Esophagus (tissue), 2 donors: ENCODE measurements around the gene TSPAN11. TPM values are rescaled to one million over a fixed set of nuclear protein-coding genes. Genes with fewer than 3 reads are reported as not detected.

Experiments
- H3K27ac ChIP-seq, 2 donors: one replicate each; pipeline ENCODE4 v1.5.1; 2013; ENCODE audit warnings: low read depth in 2 of 2, mild to moderate bottlenecking in 2 of 2, inconsistent platforms in 1 of 2, low read length in 1 of 2, moderate library complexity in 1 of 2
- H3K27me3 ChIP-seq, 2 donors: one replicate each; pipeline ENCODE4 v1.6.1; 2013; ENCODE audit warnings: low read length in 2 of 2, control low read depth in 1 of 2, mild to moderate bottlenecking in 1 of 2; ENCODE audit not compliant: insufficient read depth in 2 of 2, control insufficient read depth in 1 of 2
- H3K36me3 ChIP-seq, 2 donors: one replicate each; pipeline ENCODE4 v1.6.1; 2013; ENCODE audit warnings: low read length in 1 of 2; ENCODE audit not compliant: control insufficient read depth in 2 of 2, insufficient read depth in 2 of 2
- H3K4me1 ChIP-seq, 2 donors: one replicate each; pipeline ENCODE4 v1.6.1; 2013; ENCODE audit warnings: low read length in 1 of 2; ENCODE audit not compliant: control insufficient read depth in 2 of 2, insufficient read depth in 2 of 2
- H3K4me3 ChIP-seq, 2 donors: one replicate each; pipeline ENCODE4 v1.5.1; 2013; ENCODE audit warnings: low read length in 2 of 2, mild to moderate bottlenecking in 2 of 2, low read depth in 1 of 2, moderate library complexity in 1 of 2
- H3K9me3 ChIP-seq, 2 donors: one replicate each; pipeline ENCODE4 v1.6.1; 2013; ENCODE audit warnings: mild to moderate bottlenecking in 2 of 2, low read depth in 1 of 2, low read length in 1 of 2, moderate library complexity in 1 of 2; ENCODE audit not compliant: control insufficient read depth in 2 of 2, insufficient read depth in 1 of 2
- WGBS, 2 donors: extraction: QIAGEN DNeasy Blood & Tissue Kit; methylation state at CpG; one replicate each; pipeline ENCODE4 v1.1.7; 2013; 5-methylcytosine and 5-hydroxymethylcytosine counted together
- polyA plus RNA-seq, 2 donors: library from polyadenylated mRNA; stranded (reverse); fragments of 200-250 nt; gene quantifications; one replicate each; pipeline ENCODE4 v1.2.3, GENCODE V29; 2013
- donor health status: healthy with polysubstance abuse.
- donor health status: Bipolar disorder and iron deficiency.

The TSPAN11 gene
- polyA plus RNA-seq, 2 donors = 0.29 to 0.42 TPM

- 40 to 42% methylated on average over 7 of the region's 7 CpGs for WGBS, 2 donors
- no peak overlapping the region for H3K4me3 ChIP-seq
- no peaks in the 10 kb centered on the region for H3K27me3 ChIP-seq
- peaks cover 0 to 2% of the 10 kb centered on the region in 2 donors for H3K4me1 ChIP-seq
- H3K27ac ChIP-seq = no peak overlapping the region
- H3K9me3 ChIP-seq = no peaks in the 10 kb centered on the region
- no peaks in the 10 kb centered on the region for H3K36me3 ChIP-seq
Measured at GRCh38 chr12:30985814-30986452, 59.4 kb downstream of the TSPAN11 start.

GRCh38 chr12:30988086-30988485, 61.5 kb downstream of the TSPAN11 start:
- 74 to 83% methylated on average over 9 of the region's 9 CpGs for WGBS, 2 donors
- no peaks in the 10 kb centered on the region for H3K27me3 ChIP-seq
- H3K9me3 ChIP-seq = no peaks in the 10 kb centered on the region
- H3K4me3 ChIP-seq = no peak overlapping the region
- no peaks in the 10 kb centered on the region for H3K36me3 ChIP-seq
- peaks cover 0 to 2% of the 10 kb centered on the region in 2 donors for H3K4me1 ChIP-seq
- H3K27ac ChIP-seq = no peak overlapping the region

- 58% methylated on average over 9 of the region's 9 CpGs for WGBS, 2 donors
- Histone ChIP-seq H3K4me1 (peaks cover 0 to 2% of the 10 kb centered on the region in 2 donors), H3K36me3 (no peaks in the 10 kb centered on the region), H3K27me3 (no peaks in the 10 kb centered on the region), H3K27ac (no peak overlapping the region), H3K4me3 (no peak overlapping the region), H3K9me3 (no peaks in the 10 kb centered on the region)
Measured at GRCh38 chr12:30988646-30989286, 62.2 kb downstream of the TSPAN11 start.

- H3K4me3 ChIP-seq = no peak overlapping the region
- WGBS, 2 donors = 53 to 55% methylated on average over 6 of the region's 6 CpGs
- H3K27ac ChIP-seq = no peak overlapping the region
- H3K9me3 ChIP-seq = no peaks in the 10 kb centered on the region
- H3K4me1 ChIP-seq = peaks cover 0 to 2% of the 10 kb centered on the region in 2 donors
- H3K36me3 ChIP-seq = no peaks in the 10 kb centered on the region
- H3K27me3 ChIP-seq = no peaks in the 10 kb centered on the region
Measured at GRCh38 chr12:30989754-30990153, 63.2 kb downstream of the TSPAN11 start.

- no peaks in the 10 kb centered on the region for H3K36me3 ChIP-seq
- no peaks in the 10 kb centered on the region for H3K27me3 ChIP-seq
- H3K4me1 ChIP-seq = peaks cover 0 to 2% of the 10 kb centered on the region in 2 donors
- no peaks in the 10 kb centered on the region for H3K9me3 ChIP-seq
- WGBS, 2 donors = 91% methylated on average over 10 of the region's 10 CpGs
- H3K4me3 ChIP-seq = no peak overlapping the region
- no peak overlapping the region for H3K27ac ChIP-seq
Measured at GRCh38 chr12:30990316-30990715, 63.8 kb downstream of the TSPAN11 start.

- Histone ChIP-seq H3K36me3 (no peaks in the 10 kb centered on the region), H3K4me1 (peaks cover 0 to 2% of the 10 kb centered on the region in 2 donors), H3K9me3 (no peaks in the 10 kb centered on the region), H3K4me3 (no peak overlapping the region), H3K27me3 (no peaks in the 10 kb centered on the region), H3K27ac (no peak overlapping the region)
- 85 to 92% methylated on average over 3 of the region's 3 CpGs for WGBS, 2 donors
Measured at GRCh38 chr12:30990776-30991175, 64.2 kb downstream of the TSPAN11 start.

- Histone ChIP-seq H3K27me3 (no peaks in the 10 kb centered on the region), H3K9me3 (no peaks in the 10 kb centered on the region), H3K36me3 (no peaks in the 10 kb centered on the region), H3K4me1 (peaks cover 0 to 2% of the 10 kb centered on the region in 2 donors), H3K27ac (no peak overlapping the region), H3K4me3 (no peak overlapping the region)
- WGBS, 2 donors = 90% methylated on average over 4 of the region's 4 CpGs
Measured at GRCh38 chr12:30991466-30991865, 64.9 kb downstream of the TSPAN11 start.

GRCh38 chr12:30992381-30992780, 65.8 kb downstream of the TSPAN11 start:
- Histone ChIP-seq H3K36me3 (no peaks in the 10 kb centered on the region), H3K4me3 (no peak overlapping the region)
- 83 to 90% methylated on average over 4 of the region's 4 CpGs for WGBS, 2 donors

GRCh38 chr12:30993766-30994165, 67.2 kb downstream of the TSPAN11 start:
- Histone ChIP-seq H3K27me3 (no peaks in the 10 kb centered on the region), H3K4me1 (peaks cover 0 to 2% of the 10 kb centered on the region in 2 donors), H3K36me3 (no peaks in the 10 kb centered on the region), H3K27ac (no peak overlapping the region), H3K9me3 (no peaks in the 10 kb centered on the region), H3K4me3 (no peak overlapping the region)
- WGBS, 2 donors = 83 to 87% methylated on average over 4 of the region's 4 CpGs

More at GRCh38 chr12:30992381-30992780, 65.8 kb downstream of the TSPAN11 start:
- no peaks in the 10 kb centered on the region for H3K9me3 ChIP-seq
- H3K4me1 ChIP-seq = peaks cover 0 to 2% of the 10 kb centered on the region in 2 donors
- no peak overlapping the region for H3K27ac ChIP-seq
- H3K27me3 ChIP-seq = no peaks in the 10 kb centered on the region

- H3K27me3 ChIP-seq = no peaks in the 10 kb centered on the region
- no peak overlapping the region for H3K4me3 ChIP-seq
- H3K36me3 ChIP-seq = no peaks in the 10 kb centered on the region
- H3K9me3 ChIP-seq = no peaks in the 10 kb centered on the region
- H3K27ac ChIP-seq = no peak overlapping the region
- 82 to 83% methylated on average over 13 of the region's 13 CpGs for WGBS, 2 donors
- no peaks in the 10 kb centered on the region for H3K4me1 ChIP-seq
Measured at GRCh38 chr12:30994274-30994673, 67.7 kb downstream of the TSPAN11 start.
